ENCODE data around the gene DTD1.

DNA sequence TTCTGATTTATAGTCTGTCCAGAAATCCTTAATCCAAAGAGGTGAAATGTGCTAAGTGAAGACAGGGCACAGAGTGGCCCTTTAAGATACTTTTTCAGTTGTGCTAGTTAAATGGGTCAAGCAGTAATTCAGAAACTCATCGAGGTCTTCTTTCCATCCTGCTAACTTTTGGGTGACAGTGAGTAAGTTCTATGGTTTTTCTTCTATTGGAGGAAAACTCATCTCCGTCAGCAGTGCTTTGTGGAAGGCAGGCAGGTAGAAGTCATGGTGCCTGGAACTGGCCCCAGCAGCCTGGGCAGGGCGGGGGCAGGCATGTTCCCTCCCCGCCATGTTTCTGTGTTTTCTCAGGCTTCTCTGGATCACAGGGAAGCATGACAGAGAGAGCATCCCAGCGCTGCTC, 159.2 kb downstream of the DTD1 start:
- TF ChIP-seq, protein P1, sequence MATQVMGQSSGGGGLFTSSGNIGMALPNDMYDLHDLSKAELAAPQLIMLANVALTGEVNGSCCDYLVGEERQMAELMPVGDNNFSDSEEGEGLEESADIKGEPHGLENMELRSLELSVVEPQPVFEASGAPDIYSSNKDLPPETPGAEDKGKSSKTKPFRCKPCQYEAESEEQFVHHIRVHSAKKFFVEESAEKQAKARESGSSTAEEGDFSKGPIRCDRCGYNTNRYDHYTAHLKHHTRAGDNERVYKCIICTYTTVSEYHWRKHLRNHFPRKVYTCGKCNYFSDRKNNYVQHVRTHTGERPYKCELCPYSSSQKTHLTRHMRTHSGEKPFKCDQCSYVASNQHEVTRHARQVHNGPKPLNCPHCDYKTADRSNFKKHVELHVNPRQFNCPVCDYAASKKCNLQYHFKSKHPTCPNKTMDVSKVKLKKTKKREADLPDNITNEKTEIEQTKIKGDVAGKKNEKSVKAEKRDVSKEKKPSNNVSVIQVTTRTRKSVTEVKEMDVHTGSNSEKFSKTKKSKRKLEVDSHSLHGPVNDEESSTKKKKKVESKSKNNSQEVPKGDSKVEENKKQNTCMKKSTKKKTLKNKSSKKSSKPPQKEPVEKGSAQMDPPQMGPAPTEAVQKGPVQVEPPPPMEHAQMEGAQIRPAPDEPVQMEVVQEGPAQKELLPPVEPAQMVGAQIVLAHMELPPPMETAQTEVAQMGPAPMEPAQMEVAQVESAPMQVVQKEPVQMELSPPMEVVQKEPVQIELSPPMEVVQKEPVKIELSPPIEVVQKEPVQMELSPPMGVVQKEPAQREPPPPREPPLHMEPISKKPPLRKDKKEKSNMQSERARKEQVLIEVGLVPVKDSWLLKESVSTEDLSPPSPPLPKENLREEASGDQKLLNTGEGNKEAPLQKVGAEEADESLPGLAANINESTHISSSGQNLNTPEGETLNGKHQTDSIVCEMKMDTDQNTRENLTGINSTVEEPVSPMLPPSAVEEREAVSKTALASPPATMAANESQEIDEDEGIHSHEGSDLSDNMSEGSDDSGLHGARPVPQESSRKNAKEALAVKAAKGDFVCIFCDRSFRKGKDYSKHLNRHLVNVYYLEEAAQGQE (tag by site-specific recombination; IDR thresholded peaks at IDR 0.05), result no peak
- no peak for TF ChIP-seq ZIC2 (tag by site-specific recombination; IDR thresholded peaks at IDR 0.05)
- no peak for TF ChIP-seq ZNF302 (tag by site-specific recombination; IDR thresholded peaks at IDR 0.05; ENCODE audit: low read depth)
- TF ChIP-seq BCL11B (tag by site-specific recombination; IDR thresholded peaks at IDR 0.05; ENCODE audit: low read depth), result no peak

Data from HEK293 (cell line).